Lung (tissue), 12 donors: Measurements from ENCODE around the gene PCSK1. TPM values are rescaled to one million over a fixed set of nuclear protein-coding genes. Genes with fewer than 3 reads are reported as not detected.
"Not testable (repeated sequence)": the region's sequence is repeated elsewhere in the genome, so short reads cannot be mapped to it uniquely, and the experiment has no call there.

ENCODE experiments used
- ATAC-seq: fragments of 200-7000 bp; cut with Tn5 transposase; one replicate; pipeline ENCODE4 v1.9.1; 2020; ENCODE audit warnings: moderate number of reproducible peaks; ENCODE audit not compliant: insufficient read depth, low FRiP score
- DNase-seq, 3 donors: peaks; one replicate each; pipeline ENCODE4 v3.0.0-alpha.2; 2013 to 2017
- H3K27ac ChIP-seq, 2 donors: one replicate each; pipeline ENCODE4 v1.5.1; 2013; ENCODE audit warnings: mild to moderate bottlenecking in 2 of 2, moderate library complexity in 2 of 2, control low read depth in 1 of 2, inconsistent platforms in 1 of 2, low read depth in 1 of 2, low read length in 1 of 2
- H3K27me3 ChIP-seq, 3 donors: one replicate each; pipeline ENCODE4 v1.5.1; 2013; ENCODE audit warnings: low read length in 2 of 3; ENCODE audit not compliant: control insufficient read depth in 3 of 3, insufficient read depth in 3 of 3
- H3K36me3 ChIP-seq, 4 donors: one replicate each; pipeline ENCODE4 v1.5.1; 2013; ENCODE audit warnings: low read length in 4 of 4, mild to moderate bottlenecking in 1 of 4, moderate library complexity in 1 of 4; ENCODE audit not compliant: control insufficient read depth in 4 of 4, insufficient read depth in 4 of 4
- H3K4me1 ChIP-seq, 5 donors: one replicate each; pipeline ENCODE4 v1.5.1; 2013; ENCODE audit warnings: low read length in 5 of 5, mild to moderate bottlenecking in 2 of 5, moderate library complexity in 1 of 5; ENCODE audit not compliant: control insufficient read depth in 5 of 5, insufficient read depth in 5 of 5
- H3K4me3 ChIP-seq: one replicate; pipeline ENCODE4 v1.5.1; 2013; ENCODE audit warnings: mild to moderate bottlenecking, control low read depth, moderate library complexity
- H3K9ac ChIP-seq, 2 donors: one replicate each; pipeline ENCODE4 v1.5.1; 2013; ENCODE audit warnings: low read length in 2 of 2, control low read depth in 1 of 2; ENCODE audit not compliant: insufficient read depth in 1 of 2
- H3K9me3 ChIP-seq, 4 donors: one replicate each; pipeline ENCODE4 v1.5.1; 2013; ENCODE audit warnings: low read length in 3 of 4, mild to moderate bottlenecking in 1 of 4, moderate library complexity in 1 of 4; ENCODE audit not compliant: control insufficient read depth in 4 of 4, insufficient read depth in 3 of 4
- WGBS, 2 donors: extraction: QIAGEN DNeasy Blood & Tissue Kit; methylation state at CpG; one replicate each; pipeline ENCODE4 v1.1.7; 2013; 5-methylcytosine and 5-hydroxymethylcytosine counted together
- polyA plus RNA-seq, 2 donors: library from polyadenylated mRNA; stranded (reverse); fragments of 200-250 nt; gene quantifications; one replicate each; pipeline ENCODE4 v1.2.1, GENCODE V29; 2013
- total RNA-seq, 2 donors: library from RNA; depleted of rRNA in 1 of 2; stranded (reverse); fragments of >200 nt in 1 of 2; gene quantifications; one replicate each; pipeline ENCODE4 v1.2.1, GENCODE V29; 2014 to 2021
- TF ChIP-seq, protein P1 (sequence below): IDR thresholded peaks from 2 replicates; pipeline ENCODE4 v1.5.1; 2012; ENCODE audit warnings: mild to moderate bottlenecking; ENCODE audit errors: control extremely low read depth, extremely low read depth
- donor health status: control.
- donor health status: control.
- donor health status: Bipolar disorder and iron deficiency.
- donor health status: healthy.
- donor health status: DM: yes; HTN: yes; CAD: no.

PCSK1 gene
- total and polyA plus RNA-seq, 4 donors: 0.08 to 3.3 (median 1.3) TPM

DNA sequence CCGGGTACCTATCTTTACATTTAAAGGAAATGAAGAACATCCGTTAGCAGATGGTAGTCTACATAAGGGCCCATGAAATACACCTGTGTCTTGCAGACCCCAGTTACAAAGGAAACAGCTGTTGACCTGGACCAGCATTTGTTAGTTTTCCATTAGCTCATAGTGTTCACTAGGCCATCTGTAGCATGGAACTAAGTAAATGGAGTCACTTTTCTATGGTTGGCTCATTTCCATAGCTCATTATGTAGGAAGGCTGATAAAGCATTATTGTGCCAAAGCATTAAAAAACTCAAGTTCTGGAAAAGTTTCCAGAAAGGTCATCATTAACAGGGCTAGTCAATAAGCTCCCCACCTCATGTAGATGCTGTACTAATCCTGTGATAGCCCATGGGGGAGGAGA is 62.1 kb downstream of the PCSK1 start:
- no peak for ATAC-seq
- no peak overlapping the region for H3K4me3 ChIP-seq
- H3K9ac ChIP-seq: no peak overlapping the region
- TF ChIP-seq, protein P1, sequence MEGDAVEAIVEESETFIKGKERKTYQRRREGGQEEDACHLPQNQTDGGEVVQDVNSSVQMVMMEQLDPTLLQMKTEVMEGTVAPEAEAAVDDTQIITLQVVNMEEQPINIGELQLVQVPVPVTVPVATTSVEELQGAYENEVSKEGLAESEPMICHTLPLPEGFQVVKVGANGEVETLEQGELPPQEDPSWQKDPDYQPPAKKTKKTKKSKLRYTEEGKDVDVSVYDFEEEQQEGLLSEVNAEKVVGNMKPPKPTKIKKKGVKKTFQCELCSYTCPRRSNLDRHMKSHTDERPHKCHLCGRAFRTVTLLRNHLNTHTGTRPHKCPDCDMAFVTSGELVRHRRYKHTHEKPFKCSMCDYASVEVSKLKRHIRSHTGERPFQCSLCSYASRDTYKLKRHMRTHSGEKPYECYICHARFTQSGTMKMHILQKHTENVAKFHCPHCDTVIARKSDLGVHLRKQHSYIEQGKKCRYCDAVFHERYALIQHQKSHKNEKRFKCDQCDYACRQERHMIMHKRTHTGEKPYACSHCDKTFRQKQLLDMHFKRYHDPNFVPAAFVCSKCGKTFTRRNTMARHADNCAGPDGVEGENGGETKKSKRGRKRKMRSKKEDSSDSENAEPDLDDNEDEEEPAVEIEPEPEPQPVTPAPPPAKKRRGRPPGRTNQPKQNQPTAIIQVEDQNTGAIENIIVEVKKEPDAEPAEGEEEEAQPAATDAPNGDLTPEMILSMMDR: no peak
- no peaks in the 10 kb centered on the region for H3K36me3 ChIP-seq
- peak in 2 of 3 donors; percentile 28 to 34 for DNase-seq
- H3K4me1 ChIP-seq: no peaks in the 10 kb centered on the region
- H3K9me3 ChIP-seq: peaks cover 0 to 2% (median 0%) of the 10 kb centered on the region in 4 donors
- H3K27me3 ChIP-seq: no peaks in the 10 kb centered on the region
- WGBS, 2 donors: 73 to 86% methylated on average over 2 of the region's 2 CpGs
- H3K27ac ChIP-seq: no peak overlapping the region

DNA sequence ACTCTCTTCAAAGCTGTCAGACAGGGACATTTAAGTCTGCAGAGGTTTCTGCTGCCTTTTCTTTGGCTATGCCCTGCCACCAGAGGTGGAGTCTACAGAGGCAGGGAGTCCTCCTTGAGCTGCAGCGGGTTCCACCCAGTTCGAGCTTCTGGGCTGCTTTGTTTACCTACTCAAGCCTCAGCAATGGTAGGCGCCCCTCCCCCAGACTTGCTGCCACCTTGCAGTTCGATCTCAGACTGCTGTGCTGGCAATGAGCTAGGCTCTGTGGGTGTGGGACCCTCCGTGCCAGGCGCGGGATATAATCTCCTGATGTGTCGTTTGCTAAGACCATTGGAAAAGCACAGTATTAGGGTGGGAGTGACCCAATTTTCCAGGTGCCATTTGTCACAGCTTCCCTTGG is 65.7 kb downstream of the PCSK1 start:
- not testable (repeated sequence) for H3K9ac ChIP-seq, H3K4me1 ChIP-seq, H3K9me3 ChIP-seq, H3K27ac ChIP-seq, DNase-seq, H3K36me3 ChIP-seq, H3K27me3 ChIP-seq, ATAC-seq, H3K4me3 ChIP-seq
- 93 to 95% methylated on average over 8 of the region's 8 CpGs for WGBS, 2 donors

DNA sequence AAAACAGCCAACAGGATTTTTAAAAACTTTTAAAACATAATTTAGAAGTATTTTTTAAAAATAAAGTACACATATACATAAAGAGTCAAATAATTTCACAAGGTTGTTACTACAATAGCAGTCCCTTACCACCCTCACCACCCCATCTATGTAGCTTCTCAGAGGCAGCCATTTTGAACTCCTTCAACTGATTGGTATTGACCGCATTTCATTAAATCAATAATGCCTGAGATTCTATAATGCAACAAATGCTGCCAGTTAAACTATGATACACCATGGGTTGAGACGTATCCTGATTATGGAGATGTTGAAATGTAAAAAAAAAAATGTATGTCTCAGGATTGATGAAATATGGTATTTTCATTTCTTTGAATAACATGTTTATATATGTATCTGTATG is 78.8 kb downstream of the PCSK1 start:
- ATAC-seq (no peak), DNase-seq (no peak)
- no peaks in the 10 kb centered on the region for H3K36me3 ChIP-seq
- TF ChIP-seq, protein P1: no peak
- no peaks in the 10 kb centered on the region for H3K9me3 ChIP-seq
- WGBS, 2 donors: 96 to 97% methylated on average over 2 of the region's 2 CpGs
- H3K4me3 ChIP-seq: no peak overlapping the region
- H3K27me3 ChIP-seq: no peaks in the 10 kb centered on the region
- no peaks in the 10 kb centered on the region for H3K4me1 ChIP-seq
- no peak overlapping the region for H3K27ac ChIP-seq
- no peak overlapping the region for H3K9ac ChIP-seq

DNA sequence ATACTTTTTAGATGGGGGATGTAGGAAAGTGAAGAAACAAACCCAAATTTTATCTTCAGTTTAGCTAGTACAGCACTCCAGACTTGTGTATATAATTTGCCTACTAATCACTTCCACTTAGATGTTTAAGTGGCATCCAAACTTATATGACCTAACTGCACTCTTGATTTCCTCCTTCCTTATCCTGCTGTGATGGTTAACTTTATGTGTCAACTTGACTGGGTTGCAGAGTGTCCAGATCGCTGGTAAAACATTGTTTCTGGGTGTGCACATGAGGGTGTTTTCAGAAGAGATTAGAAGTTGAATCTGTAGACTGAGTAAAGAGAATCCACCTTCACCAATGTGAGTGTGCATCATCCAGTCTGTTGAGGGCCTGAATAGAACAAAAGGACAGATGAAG is 79.8 kb downstream of the PCSK1 start:
- no peak overlapping the region for H3K27ac ChIP-seq
- no peak for DNase-seq
- 87 to 88% methylated on average over 1 of the region's 1 CpG for WGBS, 2 donors
- ATAC-seq: no peak
- H3K9ac ChIP-seq: no peak overlapping the region
- H3K27me3 ChIP-seq: no peaks in the 10 kb centered on the region
- no peaks in the 10 kb centered on the region for H3K4me1 ChIP-seq
- H3K4me3 ChIP-seq: no peak overlapping the region
- no peaks in the 10 kb centered on the region for H3K9me3 ChIP-seq
- TF ChIP-seq, protein P1: no peak
- H3K36me3 ChIP-seq: no peaks in the 10 kb centered on the region
